Mesendoderm (in vitro differentiated cells): Measurements from ENCODE around the gene TMEM131.

Experiments
- DNase-seq: peaks from one replicate; pipeline ENCODE4 v3.0.0; 2013
- H2AK5ac ChIP-seq: 2 replicates; pipeline ENCODE4 v1.6.1; 2013; ENCODE audit warnings: low read length, inconsistent platforms
- H2BK120ac ChIP-seq: 2 replicates; pipeline ENCODE4 v1.6.1; 2013; ENCODE audit warnings: low read depth, mild to moderate bottlenecking, low read length, moderate library complexity, mixed read lengths
- H2BK15ac ChIP-seq: replicated peaks from 2 replicates; pipeline ENCODE4 v1.6.1; 2013; ENCODE audit warnings: low read depth, mild to moderate bottlenecking, moderate library complexity
- H2BK5ac ChIP-seq: 2 replicates; pipeline ENCODE4 v1.6.1; 2013; ENCODE audit warnings: low read length, inconsistent platforms
- H3K18ac ChIP-seq: 2 replicates; pipeline ENCODE4 v1.6.1; 2013; ENCODE audit warnings: mild to moderate bottlenecking, low read length, mixed read lengths
- H3K23ac ChIP-seq: one replicate; pipeline ENCODE4 v1.6.1; 2013; ENCODE audit warnings: low read length
- H3K27ac ChIP-seq: 2 replicates; pipeline ENCODE4 v1.5.1; 2013; ENCODE audit warnings: low read depth, mild to moderate bottlenecking, inconsistent platforms, low read length, moderate library complexity
- H3K27me3 ChIP-seq: 2 replicates; pipeline ENCODE4 v1.6.1; 2013; ENCODE audit warnings: low read length, control low read depth, mild to moderate bottlenecking, inconsistent platforms; ENCODE audit not compliant: insufficient read depth, poor library complexity
- H3K36me3 ChIP-seq: 2 replicates; pipeline ENCODE4 v1.6.1; 2013; ENCODE audit warnings: low read length, inconsistent platforms; ENCODE audit not compliant: control insufficient read depth, insufficient read depth
- H3K4ac ChIP-seq: one replicate; pipeline ENCODE4 v1.6.1; 2013; ENCODE audit warnings: low read depth, mild to moderate bottlenecking, low read length, moderate library complexity
- H3K4me1 ChIP-seq: 2 replicates; pipeline ENCODE4 v1.6.1; 2013; ENCODE audit warnings: low read depth, low read length, inconsistent platforms; ENCODE audit not compliant: control insufficient read depth
- H3K4me2 ChIP-seq: 2 replicates; pipeline ENCODE4 v1.6.1; 2013; ENCODE audit warnings: low read length
- H3K4me3 ChIP-seq: 2 replicates; pipeline ENCODE4 v1.5.1; 2013; ENCODE audit warnings: mild to moderate bottlenecking, low read length
- H3K56ac ChIP-seq: one replicate; pipeline ENCODE4 v1.6.1; 2013; ENCODE audit warnings: low read length
- H3K79me1 ChIP-seq: 2 replicates; pipeline ENCODE4 v1.6.1; 2013; ENCODE audit warnings: low read length, inconsistent platforms
- H3K79me2 ChIP-seq: 2 replicates; pipeline ENCODE4 v1.6.1; 2013; ENCODE audit warnings: mild to moderate bottlenecking, low read length; ENCODE audit not compliant: control insufficient read depth, insufficient read depth
- H3K9ac ChIP-seq: 2 replicates; pipeline ENCODE4 v1.6.1; 2013; ENCODE audit warnings: low read length, inconsistent platforms
- H4K5ac ChIP-seq: one replicate; pipeline ENCODE4 v1.6.1; 2013; ENCODE audit warnings: low read length
- H4K8ac ChIP-seq: one replicate; pipeline ENCODE4 v1.6.1; 2013; ENCODE audit warnings: low read depth, mild to moderate bottlenecking, control low read depth, low read length, moderate library complexity
- WGBS: extraction: QIAGEN DNeasy Blood & Tissue Kit; methylation state at CpG from one replicate; pipeline ENCODE4 v1.1.7; 2013; ENCODE audit warnings: low lambda C conversion rate, missing lambda C conversion rate; ENCODE audit not compliant: insufficient coverage; ENCODE audit errors: extremely low coverage; 5-methylcytosine and 5-hydroxymethylcytosine counted together

Gene TMEM131

GRCh38 chr2:98032086-98032485, 36.3 kb upstream of the TMEM131 start:
- H3K27me3 ChIP-seq: no peaks in the 10 kb centered on the region
- H2BK15ac ChIP-seq: no peak overlapping the region
- no peaks in the 10 kb centered on the region for H3K79me2 ChIP-seq
- no peak overlapping the region for H4K8ac ChIP-seq
- H3K9ac ChIP-seq: no peak overlapping the region
- peak overlapping the region; percentile 48 for H3K23ac ChIP-seq
- peak overlapping the region; percentile 69 for H3K56ac ChIP-seq
- no peak overlapping the region for H3K4me2 ChIP-seq
- peak overlapping the region; percentile 64 for H3K27ac ChIP-seq
- no peaks in the 10 kb centered on the region for H3K36me3 ChIP-seq
- H4K5ac ChIP-seq: peak overlapping the region; percentile 86
- peak overlapping the region; percentile 57 for H3K18ac ChIP-seq
- peak overlapping the region; percentile 88 for H2BK5ac ChIP-seq
- peak overlapping the region; percentile 56 for H3K4ac ChIP-seq
- WGBS: no CpG with 5 or more reads among the region's 2 CpGs
- no peak overlapping the region for H2BK120ac ChIP-seq
- peak; percentile 66 for DNase-seq
- peaks cover 41% of the 10 kb centered on the region for H3K4me1 ChIP-seq
- peaks cover 5% of the 10 kb centered on the region for H3K79me1 ChIP-seq
- peak overlapping the region; percentile 95 for H2AK5ac ChIP-seq
- H3K4me3 ChIP-seq: no peak overlapping the region

- no peaks in the 10 kb centered on the region for H3K27me3 ChIP-seq
- peak overlapping the region; percentile 79 for H2AK5ac ChIP-seq
- peak overlapping the region; percentile 25 for H2BK5ac ChIP-seq
- H3K4me1 ChIP-seq: peaks cover 35% of the 10 kb centered on the region
- H2BK120ac ChIP-seq: no peak overlapping the region
- no peaks in the 10 kb centered on the region for H3K79me2 ChIP-seq
- DNase-seq: no peak
- no peak overlapping the region for H2BK15ac ChIP-seq
- H3K79me1 ChIP-seq: no peaks in the 10 kb centered on the region
- no peak overlapping the region for H4K5ac ChIP-seq
- H3K23ac ChIP-seq: no peak overlapping the region
- peak overlapping the region; percentile 45 for H3K56ac ChIP-seq
- no CpG with 5 or more reads among the region's 6 CpGs for WGBS
- no peak overlapping the region for H4K8ac ChIP-seq
- H3K9ac ChIP-seq: no peak overlapping the region
- no peak overlapping the region for H3K4me3 ChIP-seq
- no peak overlapping the region for H3K18ac ChIP-seq
- no peaks in the 10 kb centered on the region for H3K36me3 ChIP-seq
- no peak overlapping the region for H3K4ac ChIP-seq
- no peak overlapping the region for H3K4me2 ChIP-seq
- H3K27ac ChIP-seq: no peak overlapping the region
Observed at GRCh38 chr2:98029718-98030222, 34.0 kb upstream of the TMEM131 start.

GRCh38 chr2:98028931-98029717, 33.4 kb upstream of the TMEM131 start:
- peaks cover 33% of the 10 kb centered on the region for H3K4me1 ChIP-seq
- no peaks in the 10 kb centered on the region for H3K79me1 ChIP-seq
- no peak overlapping the region for H3K4me2 ChIP-seq
- H3K4ac ChIP-seq: peak overlapping the region; percentile 75
- H3K79me2 ChIP-seq: no peaks in the 10 kb centered on the region
- H3K18ac ChIP-seq: peak overlapping the region; percentile 15
- no peak overlapping the region for H3K23ac ChIP-seq
- DNase-seq: no peak
- no peak overlapping the region for H2BK120ac ChIP-seq
- H3K27ac ChIP-seq: no peak overlapping the region
- peak overlapping the region; percentile 31 for H3K56ac ChIP-seq
- H2BK15ac ChIP-seq: no peak overlapping the region
- H3K9ac ChIP-seq: no peak overlapping the region
- H2AK5ac ChIP-seq: peak overlapping the region; percentile 1
- no peaks in the 10 kb centered on the region for H3K36me3 ChIP-seq
- H4K8ac ChIP-seq: no peak overlapping the region
- H3K27me3 ChIP-seq: no peaks in the 10 kb centered on the region
- WGBS: no CpG with 5 or more reads among the region's 12 CpGs
- peak overlapping the region; percentile 57 for H2BK5ac ChIP-seq
- H3K4me3 ChIP-seq: no peak overlapping the region
- H4K5ac ChIP-seq: peak overlapping the region; percentile 40

- Histone ChIP-seq H3K4ac (no peak overlapping the region), H3K79me2 (no peaks in the 10 kb centered on the region), H4K5ac (no peak overlapping the region), H3K36me3 (no peaks in the 10 kb centered on the region), H3K23ac (no peak overlapping the region), H3K27me3 (no peaks in the 10 kb centered on the region), H3K9ac (no peak overlapping the region), H2BK5ac (peak overlapping the region; percentile 57), H3K56ac (peak overlapping the region; percentile 3), H2BK15ac (no peak overlapping the region), H3K79me1 (no peaks in the 10 kb centered on the region), H2BK120ac (no peak overlapping the region), H3K18ac (peak overlapping the region; percentile 15), H3K4me2 (no peak overlapping the region), H4K8ac (no peak overlapping the region), H3K27ac (no peak overlapping the region), H3K4me3 (no peak overlapping the region), H2AK5ac (peak overlapping the region; percentile 1), H3K4me1 (peaks cover 33% of the 10 kb centered on the region)
- no CpG with 5 or more reads among the region's 4 CpGs for WGBS
- peak; percentile 66 for DNase-seq
Observed at GRCh38 chr2:98028101-98028561, 32.4 kb upstream of the TMEM131 start.

DNA sequence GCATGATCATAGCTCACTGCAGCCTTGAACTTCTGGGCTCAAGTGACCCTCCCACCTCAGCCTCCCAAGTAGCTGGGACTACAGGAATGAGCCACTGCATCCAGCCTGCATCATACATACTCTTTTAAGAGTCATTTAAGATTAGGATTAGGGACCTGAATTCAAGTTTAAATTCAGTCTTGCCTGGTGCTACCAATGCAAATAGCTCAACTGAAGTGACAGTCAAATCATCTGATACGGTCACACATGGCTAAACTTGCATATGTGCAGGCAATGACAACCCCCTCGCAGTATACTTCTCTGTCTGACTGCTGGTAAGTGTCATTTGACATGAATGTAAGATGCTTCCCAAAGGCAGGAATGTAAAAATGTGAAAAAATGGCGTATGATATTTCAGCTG, 31.8 kb upstream of the TMEM131 start:
- H4K5ac ChIP-seq: no peak overlapping the region
- peak overlapping the region; percentile 55 for H2AK5ac ChIP-seq
- H2BK15ac ChIP-seq: no peak overlapping the region
- no peaks in the 10 kb centered on the region for H3K79me2 ChIP-seq
- no peak overlapping the region for H3K4ac ChIP-seq
- H2BK120ac ChIP-seq: no peak overlapping the region
- peak overlapping the region; percentile 67 for H2BK5ac ChIP-seq
- H4K8ac ChIP-seq: no peak overlapping the region
- peaks cover 28% of the 10 kb centered on the region for H3K4me1 ChIP-seq
- H3K4me3 ChIP-seq: no peak overlapping the region
- H3K27ac ChIP-seq: no peak overlapping the region
- WGBS: no CpG with 5 or more reads among the region's 3 CpGs
- peak overlapping the region; percentile 9 for H3K56ac ChIP-seq
- H3K79me1 ChIP-seq: no peaks in the 10 kb centered on the region
- no peak overlapping the region for H3K23ac ChIP-seq
- no peak overlapping the region for H3K18ac ChIP-seq
- no peaks in the 10 kb centered on the region for H3K27me3 ChIP-seq
- no peaks in the 10 kb centered on the region for H3K36me3 ChIP-seq
- H3K4me2 ChIP-seq: no peak overlapping the region
- peak overlapping the region; percentile 22 for H3K9ac ChIP-seq
- DNase-seq: no peak
